Activated CD8-positive, alpha-beta T cell treated with anti-CD3 and anti-CD28 coated beads for 36 hours (primary cell): ENCODE measurements around the gene OR13C5. TPM values are rescaled to one million over a fixed set of nuclear protein-coding genes. Genes with fewer than 3 reads are reported as not detected.

Source experiments
- ATAC-seq: fragments of 200-7000 bp; cut with Tn5 transposase; one replicate; pipeline ENCODE4 v1.10.0; 2021; ENCODE audit warnings: mild to moderate bottlenecking, moderate library complexity
- CTCF ChIA-PET: fragments of 350-600 bp; sonication (Branson Sonifier 250); formaldehyde crosslinking; loops from one replicate; lab custom pipeline; 2021; ENCODE audit warnings: antibody characterized with exemption; lab: Charles Lee
- POLR2A ChIA-PET: fragments of 350-600 bp; sonication (Branson Sonifier 250); formaldehyde crosslinking; loops from one replicate; lab custom pipeline; 2021; ENCODE audit warnings: antibody characterized with exemption; lab: Charles Lee
- DNase-seq: peaks from one replicate; pipeline ENCODE4 v3.0.0-alpha.2; 2020
- H3K27ac Mint-ChIP-seq: one replicate; pipeline ENCODE4 v1.8.0; 2021; ENCODE audit warnings: mild to moderate bottlenecking, mixed read lengths
- H3K27me3 Mint-ChIP-seq: one replicate; pipeline ENCODE4 v1.8.0; 2021; ENCODE audit warnings: mixed read lengths
- H3K36me3 Mint-ChIP-seq: one replicate; pipeline ENCODE4 v1.8.0; 2021; ENCODE audit warnings: low read depth, mixed read lengths
- H3K4me1 Mint-ChIP-seq: one replicate; pipeline ENCODE4 v1.8.0; 2021; ENCODE audit warnings: low read depth, mixed read lengths
- H3K4me3 Mint-ChIP-seq: one replicate; pipeline ENCODE4 v1.8.0; 2021; ENCODE audit warnings: mild to moderate bottlenecking, moderate library complexity, mixed read lengths
- H3K9me3 Mint-ChIP-seq: one replicate; pipeline ENCODE4 v1.8.0; 2021; ENCODE audit warnings: mixed read lengths
- intact Hi-C: fragments of 100-400 bp; cut with micrococcal nuclease; formaldehyde crosslinking; loops from one replicate; pipeline ENCODE4 v1.10.0; 2022
- total RNA-seq, 2 experiments: library from RNA; stranded (reverse); gene quantifications; one replicate each; pipeline ENCODE4 v1.2.3, GENCODE V29; 2021
- TF ChIP-seq, protein P1 (sequence below): fragments of 200-600 bp; IDR thresholded peaks from one replicate; pipeline ENCODE4 v1.8.0; 2022; ENCODE audit warnings: antibody characterized with exemption, mild to moderate bottlenecking

Gene OR13C5
- total RNA-seq, 2 experiments from 2014 or later = not detected

DNA sequence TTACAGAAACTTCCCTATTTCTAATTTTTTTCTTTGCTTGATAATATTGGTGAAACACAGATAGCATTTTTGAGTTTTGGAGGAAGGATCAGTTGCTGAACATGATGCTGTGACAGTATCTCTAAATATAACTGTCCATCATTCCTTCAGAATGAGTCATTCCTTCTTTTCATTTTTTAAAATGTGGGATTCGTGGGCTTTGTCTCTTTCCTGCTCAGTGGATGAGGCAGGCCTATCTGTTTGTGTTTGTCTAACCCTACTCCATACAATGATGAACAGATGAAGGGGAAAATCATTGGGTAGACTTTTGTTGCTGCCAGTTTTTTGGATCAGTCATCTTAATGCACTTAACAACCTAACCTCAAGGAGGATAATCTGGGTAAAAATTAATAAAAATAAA lies 46.0 kb downstream of the OR13C5 start:
- ChIA-PET CTCF (no interaction called here), POLR2A (no interaction called here)
- ATAC-seq (no peak), DNase-seq (no peak)
- H3K4me1 Mint-ChIP-seq = no peaks in the 10 kb centered on the region
- H3K27ac Mint-ChIP-seq = no peak overlapping the region
- TF ChIP-seq, protein P1, sequence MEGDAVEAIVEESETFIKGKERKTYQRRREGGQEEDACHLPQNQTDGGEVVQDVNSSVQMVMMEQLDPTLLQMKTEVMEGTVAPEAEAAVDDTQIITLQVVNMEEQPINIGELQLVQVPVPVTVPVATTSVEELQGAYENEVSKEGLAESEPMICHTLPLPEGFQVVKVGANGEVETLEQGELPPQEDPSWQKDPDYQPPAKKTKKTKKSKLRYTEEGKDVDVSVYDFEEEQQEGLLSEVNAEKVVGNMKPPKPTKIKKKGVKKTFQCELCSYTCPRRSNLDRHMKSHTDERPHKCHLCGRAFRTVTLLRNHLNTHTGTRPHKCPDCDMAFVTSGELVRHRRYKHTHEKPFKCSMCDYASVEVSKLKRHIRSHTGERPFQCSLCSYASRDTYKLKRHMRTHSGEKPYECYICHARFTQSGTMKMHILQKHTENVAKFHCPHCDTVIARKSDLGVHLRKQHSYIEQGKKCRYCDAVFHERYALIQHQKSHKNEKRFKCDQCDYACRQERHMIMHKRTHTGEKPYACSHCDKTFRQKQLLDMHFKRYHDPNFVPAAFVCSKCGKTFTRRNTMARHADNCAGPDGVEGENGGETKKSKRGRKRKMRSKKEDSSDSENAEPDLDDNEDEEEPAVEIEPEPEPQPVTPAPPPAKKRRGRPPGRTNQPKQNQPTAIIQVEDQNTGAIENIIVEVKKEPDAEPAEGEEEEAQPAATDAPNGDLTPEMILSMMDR = no peak
- peaks cover under 1% of the 10 kb centered on the region for H3K9me3 Mint-ChIP-seq
- no peaks in the 10 kb centered on the region for H3K27me3 Mint-ChIP-seq
- no peak overlapping the region for H3K4me3 Mint-ChIP-seq
- intact Hi-C loops = no loop called here
- H3K36me3 Mint-ChIP-seq = no peaks in the 10 kb centered on the region

Other genes with a start within 250 kb of the OR13C5 start
- not detected for gene OR13F1, start 95.2 kb downstream of the OR13C5 start, total RNA-seq
- not detected for gene OR13C4, start 72.2 kb downstream of the OR13C5 start, total RNA-seq
- gene OR13C3, start 62.6 kb downstream of the OR13C5 start, total RNA-seq = not detected
- not detected for gene OR13C8, start 30.2 kb downstream of the OR13C5 start, total RNA-seq
- not detected for gene OR13C2, start 6.2 kb upstream of the OR13C5 start, total RNA-seq
- not detected for gene OR13C9, start 18.8 kb upstream of the OR13C5 start, total RNA-seq
- not detected for gene OR13D1, start 95.1 kb upstream of the OR13C5 start, total RNA-seq
- 10 to 100 TPM; 12.2 to 12.4 TPM for gene NIPSNAP3A, start 148.3 kb upstream of the OR13C5 start, total RNA-seq
- gene NIPSNAP3B, start 164.7 kb upstream of the OR13C5 start, total RNA-seq = under 1 TPM; 0.45 to 0.63 TPM